ENCODE measurements around the gene FAM20A. TPM values are rescaled to one million over a fixed set of nuclear protein-coding genes. Genes with fewer than 3 reads are reported as not detected.

FAM20A gene
- polyA plus RNA-seq, 1 donor from 2014 or later, result not detected

DNA sequence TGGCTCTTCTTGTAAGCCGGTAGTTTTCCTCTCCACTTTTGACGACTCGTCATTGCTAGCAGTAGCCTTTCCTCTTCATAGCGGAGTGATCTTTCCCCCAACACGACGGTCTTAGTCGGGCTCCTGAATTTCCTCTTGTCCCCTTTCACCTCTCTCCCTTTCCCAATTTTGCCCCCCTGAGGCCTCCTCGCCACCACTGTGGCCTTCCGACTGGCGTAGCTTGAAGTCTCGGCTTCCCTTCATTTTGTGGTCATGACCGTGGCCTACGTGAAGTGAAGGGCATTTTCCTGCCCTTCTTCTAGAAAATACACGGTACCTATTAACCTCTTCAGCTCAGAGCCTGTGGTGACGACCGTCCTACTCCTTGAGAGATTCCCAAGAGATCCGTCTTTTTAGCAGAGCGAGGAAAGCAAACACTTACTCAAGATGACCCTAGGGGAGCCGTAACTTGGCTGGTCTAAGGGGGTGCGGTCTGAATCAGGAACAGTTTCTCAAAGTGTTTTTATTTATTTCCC, 88.2 kb downstream of the FAM20A start:
- Histone ChIP-seq H3K36me3 (ENCODE audit: insufficient read depth, low read length) (peaks cover 9% of the 10 kb centered on the region), H2AFZ (ENCODE audit: low read depth, low read length) (peak overlapping the region; percentile 46), H3K27me3 (ENCODE audit: insufficient read depth, low read depth, low read length) (no peaks in the 10 kb centered on the region), H3K27ac (ENCODE audit: low read length) (peak overlapping the region; percentile 100), H3K9me3 (ENCODE audit: low read length) (no peaks in the 10 kb centered on the region), H3K79me2 (replicated peaks; ENCODE audit: insufficient read depth, low read length) (peaks cover 50% of the 10 kb centered on the region), H3K4me3 (ENCODE audit: low read length) (peak overlapping the region; percentile 93), H3F3A (ENCODE audit: insufficient read depth, low read length, poor library complexity, severe bottlenecking) (no peaks in the 10 kb centered on the region), H3K9ac (ENCODE audit: low read length) (peak overlapping the region; percentile 99), H3K9me2 (ENCODE audit: insufficient read depth, low read length) (no peaks in the 10 kb centered on the region), H3K4me2 (ENCODE audit: low read length) (peak overlapping the region; percentile 97), H4K20me1 (ENCODE audit: insufficient read depth) (peaks cover 21% of the 10 kb centered on the region)
- TF ChIP-seq EP300 (conservative IDR thresholded peaks at IDR 0.05; ENCODE audit: poor library complexity, severe bottlenecking) (no peak), POLR2AphosphoS5 (IDR thresholded peaks at IDR 0.05) (peak; percentile 32), RAD21 (conservative IDR thresholded peaks at IDR 0.05) (no peak), TAF1 (IDR thresholded peaks at IDR 0.05; ENCODE audit: low read depth) (no peak), EZH2 (IDR thresholded peaks at IDR 0.05; ENCODE audit: borderline replicate concordance, insufficient read depth, low read length, poor library complexity, severe bottlenecking) (no peak)

DNA sequence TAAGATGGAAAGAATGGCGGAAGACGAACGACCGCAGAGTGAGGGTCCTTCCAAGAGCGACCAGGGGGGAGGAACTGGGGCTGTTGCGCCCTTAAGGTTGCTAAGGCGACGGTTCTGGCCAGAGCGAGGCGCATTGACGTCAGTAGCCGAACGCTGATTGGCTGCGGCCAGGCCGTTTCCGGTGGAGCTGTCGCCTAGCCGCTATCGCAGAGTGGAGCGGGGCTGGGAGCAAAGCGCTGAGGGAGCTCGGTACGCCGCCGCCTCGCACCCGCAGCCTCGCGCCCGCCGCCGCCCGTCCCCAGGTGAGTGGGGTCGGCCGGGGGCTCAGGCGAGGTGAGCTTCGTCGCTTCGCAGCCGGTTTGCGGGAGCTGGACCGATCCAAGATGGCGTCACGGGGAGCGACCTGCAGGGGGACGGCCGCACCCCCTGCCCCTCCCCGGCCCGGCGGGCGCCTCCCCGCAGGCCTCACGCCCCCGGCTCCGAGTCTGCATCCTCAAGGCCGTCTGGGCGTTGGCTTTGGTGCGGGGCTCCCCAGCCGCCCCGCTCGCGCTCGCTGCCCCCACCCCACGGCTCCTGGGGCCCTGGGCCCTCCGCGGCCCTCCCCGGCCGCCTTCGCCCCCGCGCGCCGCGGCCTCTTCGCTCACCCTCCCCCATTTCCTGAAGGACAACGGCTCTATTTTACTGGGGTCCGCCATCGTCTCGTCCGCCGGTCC, 88.8 kb downstream of the FAM20A start, which contains the start of gene PRKAR1A:
PRKAR1A (plus strand) TSS at position 184 of the 713 bp plus-strand sequence. CDS start 2,970 bp downstream, outside the sequence.
- Histone ChIP-seq H3K79me2 (replicated peaks; ENCODE audit: insufficient read depth, low read length) (peaks cover 49% of the 10 kb centered on the region), H3K4me3 (ENCODE audit: low read length) (peak within 1 kb of the TSS; percentile 93), H3K4me2 (ENCODE audit: low read length) (peak within 1 kb of the TSS; percentile 97), H3F3A (ENCODE audit: insufficient read depth, low read length, poor library complexity, severe bottlenecking) (no peaks in the 10 kb centered on the region), H3K36me3 (ENCODE audit: insufficient read depth, low read length) (peaks cover 9% of the 10 kb centered on the region), H3K9me2 (ENCODE audit: insufficient read depth, low read length) (no peaks in the 10 kb centered on the region), H3K27ac (ENCODE audit: low read length) (peak within 1 kb of the TSS; percentile 100), H3K27me3 (ENCODE audit: insufficient read depth, low read depth, low read length) (no peaks in the 10 kb centered on the region), H3K9ac (ENCODE audit: low read length) (peak within 1 kb of the TSS; percentile 99), H2AFZ (ENCODE audit: low read depth, low read length) (peak within 1 kb of the TSS; percentile 86), H4K20me1 (ENCODE audit: insufficient read depth) (peaks cover 21% of the 10 kb centered on the region), H3K9me3 (ENCODE audit: low read length) (no peaks in the 10 kb centered on the region)
- TF ChIP-seq TAF1 (IDR thresholded peaks at IDR 0.05; ENCODE audit: low read depth) (peak; percentile 7), EZH2 (IDR thresholded peaks at IDR 0.05; ENCODE audit: borderline replicate concordance, insufficient read depth, low read length, poor library complexity, severe bottlenecking) (no peak), POLR2AphosphoS5 (IDR thresholded peaks at IDR 0.05) (peak; percentile 96), SMC3 (conservative IDR thresholded peaks at IDR 0.05; ENCODE audit: poor library complexity) (peak; percentile 7), RAD21 (conservative IDR thresholded peaks at IDR 0.05) (no peak), EP300 (conservative IDR thresholded peaks at IDR 0.05; ENCODE audit: poor library complexity, severe bottlenecking) (no peak), MXI1 (conservative IDR thresholded peaks at IDR 0.05; ENCODE audit: poor library complexity, severe bottlenecking) (peak; percentile 17)
- TF ChIP-seq, protein P1, sequence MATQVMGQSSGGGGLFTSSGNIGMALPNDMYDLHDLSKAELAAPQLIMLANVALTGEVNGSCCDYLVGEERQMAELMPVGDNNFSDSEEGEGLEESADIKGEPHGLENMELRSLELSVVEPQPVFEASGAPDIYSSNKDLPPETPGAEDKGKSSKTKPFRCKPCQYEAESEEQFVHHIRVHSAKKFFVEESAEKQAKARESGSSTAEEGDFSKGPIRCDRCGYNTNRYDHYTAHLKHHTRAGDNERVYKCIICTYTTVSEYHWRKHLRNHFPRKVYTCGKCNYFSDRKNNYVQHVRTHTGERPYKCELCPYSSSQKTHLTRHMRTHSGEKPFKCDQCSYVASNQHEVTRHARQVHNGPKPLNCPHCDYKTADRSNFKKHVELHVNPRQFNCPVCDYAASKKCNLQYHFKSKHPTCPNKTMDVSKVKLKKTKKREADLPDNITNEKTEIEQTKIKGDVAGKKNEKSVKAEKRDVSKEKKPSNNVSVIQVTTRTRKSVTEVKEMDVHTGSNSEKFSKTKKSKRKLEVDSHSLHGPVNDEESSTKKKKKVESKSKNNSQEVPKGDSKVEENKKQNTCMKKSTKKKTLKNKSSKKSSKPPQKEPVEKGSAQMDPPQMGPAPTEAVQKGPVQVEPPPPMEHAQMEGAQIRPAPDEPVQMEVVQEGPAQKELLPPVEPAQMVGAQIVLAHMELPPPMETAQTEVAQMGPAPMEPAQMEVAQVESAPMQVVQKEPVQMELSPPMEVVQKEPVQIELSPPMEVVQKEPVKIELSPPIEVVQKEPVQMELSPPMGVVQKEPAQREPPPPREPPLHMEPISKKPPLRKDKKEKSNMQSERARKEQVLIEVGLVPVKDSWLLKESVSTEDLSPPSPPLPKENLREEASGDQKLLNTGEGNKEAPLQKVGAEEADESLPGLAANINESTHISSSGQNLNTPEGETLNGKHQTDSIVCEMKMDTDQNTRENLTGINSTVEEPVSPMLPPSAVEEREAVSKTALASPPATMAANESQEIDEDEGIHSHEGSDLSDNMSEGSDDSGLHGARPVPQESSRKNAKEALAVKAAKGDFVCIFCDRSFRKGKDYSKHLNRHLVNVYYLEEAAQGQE (IDR thresholded peaks at IDR 0.05; ENCODE audit: borderline replicate concordance), result peak; percentile 15
- TF ChIP-seq, protein P2, sequence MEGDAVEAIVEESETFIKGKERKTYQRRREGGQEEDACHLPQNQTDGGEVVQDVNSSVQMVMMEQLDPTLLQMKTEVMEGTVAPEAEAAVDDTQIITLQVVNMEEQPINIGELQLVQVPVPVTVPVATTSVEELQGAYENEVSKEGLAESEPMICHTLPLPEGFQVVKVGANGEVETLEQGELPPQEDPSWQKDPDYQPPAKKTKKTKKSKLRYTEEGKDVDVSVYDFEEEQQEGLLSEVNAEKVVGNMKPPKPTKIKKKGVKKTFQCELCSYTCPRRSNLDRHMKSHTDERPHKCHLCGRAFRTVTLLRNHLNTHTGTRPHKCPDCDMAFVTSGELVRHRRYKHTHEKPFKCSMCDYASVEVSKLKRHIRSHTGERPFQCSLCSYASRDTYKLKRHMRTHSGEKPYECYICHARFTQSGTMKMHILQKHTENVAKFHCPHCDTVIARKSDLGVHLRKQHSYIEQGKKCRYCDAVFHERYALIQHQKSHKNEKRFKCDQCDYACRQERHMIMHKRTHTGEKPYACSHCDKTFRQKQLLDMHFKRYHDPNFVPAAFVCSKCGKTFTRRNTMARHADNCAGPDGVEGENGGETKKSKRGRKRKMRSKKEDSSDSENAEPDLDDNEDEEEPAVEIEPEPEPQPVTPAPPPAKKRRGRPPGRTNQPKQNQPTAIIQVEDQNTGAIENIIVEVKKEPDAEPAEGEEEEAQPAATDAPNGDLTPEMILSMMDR (IDR thresholded peaks at IDR 0.05; ENCODE audit: poor library complexity, severe bottlenecking), result no peak

Data from neural cell (in vitro differentiated cells).